ENCODE measurements around the gene IRF2BPL. TPM values are rescaled to one million over a fixed set of nuclear protein-coding genes. Genes with fewer than 3 reads are reported as not detected.

The IRF2BPL gene
- total and polyA plus RNA-seq, 2 of the 8 experiments (the other 6 are each of a cell fraction or from before 2014, with no cell fraction given): 18.8 to 57.0 TPM

GRCh38 chr14:77052281-77053044, 24.0 kb upstream of the IRF2BPL start:
- ChIA-PET POLR2A (ENCODE audit: partially characterized antibody) (interaction anchor here (1.0 to 1.8 kb wide), 4 partner anchors 8 to 91 kb away, joined by 3 to 4 read pairs (median 3); no protein-coding TSS in a partner anchor), CTCF (ENCODE audit: partially characterized antibody) (interaction anchor here (0.6 to 10.4 kb wide), 44 partner anchors 8 to 186 kb away, joined by 3 to 237 read pairs (median 6); partner anchors contain the start of gene IRF2BPL)
- H4K91ac ChIP-seq (replicated peaks; ENCODE audit: insufficient read length, low read length): peak overlapping the region; percentile 83
- FAIRE-seq (no peak), DNase-seq (ENCODE audit: low read depth in 1 of 2, low spot score in 2 of 2) (no peak)
- peak overlapping the region; percentile 71 for H3K18ac ChIP-seq (ENCODE audit: extremely low read depth, low read length)
- H3K27me3 ChIP-seq (replicated peaks in 1 of 4; ENCODE audit: control insufficient read depth in 3 of 4, extremely low read depth in 1 of 4, insufficient read depth in 3 of 4, low read length in 3 of 4): no peaks in the 10 kb centered on the region
- peaks cover 0 to 12% (median 7%) of the 10 kb centered on the region in 4 experiments; a peak in 5 of 7 replicates for H3K4me1 ChIP-seq (replicated peaks in 1 of 4; ENCODE audit: control insufficient read depth in 3 of 4, insufficient read depth in 4 of 4, low read length in 3 of 4)
- H2BK20ac ChIP-seq (ENCODE audit: low read length): peak overlapping the region; percentile 90
- no peak for TF ChIP-seq CEBPB (IDR thresholded peaks at IDR 0.05; ENCODE audit: low read depth, low read length)
- TF ChIP-seq KDM4A (IDR thresholded peaks at IDR 0.05; ENCODE audit: low read depth, low read length, severe bottlenecking): no peak
- TF ChIP-seq NANOG (IDR thresholded peaks at IDR 0.05; ENCODE audit: insufficient read depth, low read depth, low read length, poor library complexity, severe bottlenecking): no peak
- no peak for TF ChIP-seq RNF2 (IDR thresholded peaks at IDR 0.05; ENCODE audit: borderline replicate concordance, low read depth, low read length, missing control alignments, poor library complexity, severe bottlenecking)
- no peak for TF ChIP-seq SIRT6 (IDR thresholded peaks at IDR 0.05; ENCODE audit: low read length)
- TF ChIP-seq SP4 (IDR thresholded peaks at IDR 0.05; ENCODE audit: low read length): no peak
- TF ChIP-seq E2F6 (IDR thresholded peaks at IDR 0.05): no peak
- TF ChIP-seq TBP (IDR thresholded peaks at IDR 0.05; ENCODE audit: low read depth, low read length): no peak
- TF ChIP-seq KDM1A (IDR thresholded peaks at IDR 0.05; ENCODE audit: borderline replicate concordance, low read length): no peak
- H4K8ac ChIP-seq (ENCODE audit: extremely low read depth, insufficient read depth, low read length): peak overlapping the region; percentile 77
- no peaks in the 10 kb centered on the region; the same call in 1 of the 2 replicates for H3K23me2 ChIP-seq (ENCODE audit: low read depth, low read length)
- H3K4me3 ChIP-seq (ENCODE audit: extremely low read depth in 1 of 4, insufficient read depth in 2 of 4, low read depth in 3 of 4, low read length in 4 of 4): no peak overlapping the region
- H2BK15ac ChIP-seq (ENCODE audit: low read length): peak overlapping the region; percentile 92; the same call in 1 of the 2 replicates
- H2BK120ac ChIP-seq (replicated peaks; ENCODE audit: low read depth, low read length): peak overlapping the region; percentile 84
- no peaks in the 10 kb centered on the region for H3K36me3 ChIP-seq (ENCODE audit: control insufficient read depth in 2 of 4, insufficient read depth in 4 of 4, low read length in 3 of 4)
- H3K79me1 ChIP-seq (ENCODE audit: low read depth, low read length): no peaks in the 10 kb centered on the region
- no peak overlapping the region for H3K9ac ChIP-seq (replicated peaks in 1 of 4; ENCODE audit: extremely low read depth in 1 of 4, low read depth in 3 of 4, low read length in 3 of 4)
- peak overlapping the region; percentile 96; the same call in 1 of the 2 replicates for H2AK5ac ChIP-seq (ENCODE audit: low read depth, low read length)
- H2BK12ac ChIP-seq (ENCODE audit: low read depth, low read length): peak overlapping the region; percentile 92; the same call in 1 of the 2 replicates
- H2AFZ ChIP-seq (ENCODE audit: low read length): no peak overlapping the region
- peak overlapping the region; percentile 83 for H3K4ac ChIP-seq (replicated peaks; ENCODE audit: insufficient read length, low read depth, low read length)
- no peaks in the 10 kb centered on the region for H3K79me2 ChIP-seq (ENCODE audit: control insufficient read depth in 1 of 2, insufficient read depth in 2 of 2, low read length in 2 of 2)
- H4K5ac ChIP-seq (ENCODE audit: insufficient read length, low read depth, low read length): no peak overlapping the region
- peaks cover 3 to 5% of the 10 kb centered on the region in 2 experiments; a peak in 2 of 4 replicates for H3K9me3 ChIP-seq (ENCODE audit: insufficient read depth in 2 of 2, low read depth in 1 of 2, low read length in 1 of 2)
- no peak overlapping the region for H3K56ac ChIP-seq (replicated peaks; ENCODE audit: insufficient read length, low read depth, low read length)
- H3K4me2 ChIP-seq (ENCODE audit: insufficient read depth in 1 of 2, low read depth in 2 of 2, low read length in 2 of 2): no peak overlapping the region
- WGBS, 2 experiments (ENCODE audit: extremely low coverage in 1 of 2, insufficient coverage in 1 of 2, insufficient read length in 1 of 2, insufficient replicate concordance in 2 of 2, low coverage in 1 of 2, low lambda C conversion rate in 2 of 2, missing lambda C conversion rate in 1 of 2): 89% methylated on average over 8 of the region's 8 CpGs; no CpG with 5 or more reads in 1 of the 2 experiments
- peak overlapping the region; percentile 75; the same call in 1 of the 2 replicates for H2BK5ac ChIP-seq (ENCODE audit: low read depth, low read length)
- H3K14ac ChIP-seq (ENCODE audit: insufficient read length): no peak overlapping the region
- no peak overlapping the region for H3K27ac ChIP-seq (ENCODE audit: low read depth, low read length)
- no peak overlapping the region for H3K23ac ChIP-seq (ENCODE audit: insufficient read length)
- no peaks in the 10 kb centered on the region for H4K20me1 ChIP-seq (replicated peaks in 1 of 2; ENCODE audit: control insufficient read depth in 1 of 2, insufficient read depth in 2 of 2, low read length in 2 of 2)
